IMR-90 (cell line): ENCODE results near the gene PSORS1C2. TPM values are rescaled to one million over a fixed set of nuclear protein-coding genes. Genes with fewer than 3 reads are reported as not detected.

Experiments used
- ATAC-seq: fragments of 200-7000 bp; cut with Tn5 transposase; 2 replicates; pipeline ENCODE4 v1.9.1; 2020; ENCODE audit warnings: low read depth, mild to moderate bottlenecking, moderate library complexity
- BruUV-seq: library from RNA; stranded (reverse); fragments of 400-500 nt; replicated peaks from 2 replicates; lab custom pipeline; 2021; lab: Mats Ljungman, UMichigan
- CTCF ChIA-PET: fragments of 300-600 bp; formaldehyde crosslinking; extraction: SDS; loops from one replicate; lab custom pipeline; 2021; ENCODE audit warnings: antibody characterized with exemption; lab: Yijun Ruan, JAX
- POLR2A ChIA-PET: fragments of 300-600 bp; sonication (Branson Sonifier 250); formaldehyde crosslinking; loops from one replicate; lab custom pipeline; 2022; ENCODE audit warnings: antibody characterized with exemption; ENCODE audit not compliant: unreplicated experiment; lab: Charles Lee
- DNase-seq: peaks from one replicate; pipeline ENCODE4 v3.0.0; 2013
- H2AFZ ChIP-seq: replicated peaks from 2 replicates; pipeline ENCODE3; 2013; ENCODE audit warnings: low read length, mild to moderate bottlenecking; ENCODE audit not compliant: poor library complexity
- H2AK5ac ChIP-seq: 2 replicates; pipeline ENCODE4 v1.6.1; 2013; ENCODE audit warnings: low read depth, low read length, inconsistent platforms
- H2AK9ac ChIP-seq: replicated peaks from 2 replicates; pipeline ENCODE3; 2013; ENCODE audit warnings: mild to moderate bottlenecking, low read depth, low read length, moderate library complexity; ENCODE audit not compliant: poor library complexity
- H2BK120ac ChIP-seq: 2 replicates; pipeline ENCODE4 v1.6.1; 2013; ENCODE audit warnings: low read depth, low read length, inconsistent platforms
- H2BK15ac ChIP-seq: 3 replicates; pipeline ENCODE4 v1.6.1; 2013; ENCODE audit warnings: low read depth, low read length, inconsistent platforms
- H2BK20ac ChIP-seq: 2 replicates; pipeline ENCODE4 v1.6.1; 2013; ENCODE audit warnings: low read depth, mild to moderate bottlenecking, inconsistent platforms, low read length, moderate library complexity
- H2BK5ac ChIP-seq: 2 replicates; pipeline ENCODE4 v1.6.1; 2013; ENCODE audit warnings: mild to moderate bottlenecking, low read depth, low read length, inconsistent platforms; ENCODE audit not compliant: poor library complexity, severe bottlenecking
- H3K14ac ChIP-seq: replicated peaks from 2 replicates; pipeline ENCODE4 v1.6.1; 2013; ENCODE audit warnings: low read depth, low read length, inconsistent platforms
- H3K18ac ChIP-seq: 2 replicates; pipeline ENCODE4 v1.6.1; 2013; ENCODE audit warnings: low read depth, low read length, control low read depth
- H3K23ac ChIP-seq: 2 replicates; pipeline ENCODE4 v1.6.1; 2013; ENCODE audit warnings: low read depth, low read length, inconsistent platforms
- H3K27ac ChIP-seq: 2 replicates; pipeline ENCODE4 v1.5.1; 2013; ENCODE audit warnings: mild to moderate bottlenecking, control low read depth, low read length; ENCODE audit not compliant: insufficient read depth
- H3K27me3 ChIP-seq: 2 replicates; pipeline ENCODE4 v1.6.1; 2013; ENCODE audit warnings: low read length; ENCODE audit not compliant: control insufficient read depth, insufficient read depth
- H3K36me3 ChIP-seq: 2 replicates; pipeline ENCODE4 v1.6.1; 2013; ENCODE audit warnings: low read length, mixed read lengths; ENCODE audit not compliant: control insufficient read depth, insufficient read depth
- H3K4ac ChIP-seq: 2 replicates; pipeline ENCODE4 v1.6.1; 2013; ENCODE audit warnings: low read depth, low read length, inconsistent platforms
- H3K4me1 ChIP-seq: 2 replicates; pipeline ENCODE4 v1.6.1; 2013; ENCODE audit warnings: low read length, mixed read lengths; ENCODE audit not compliant: control insufficient read depth, insufficient read depth
- H3K4me2 ChIP-seq: 2 replicates; pipeline ENCODE4 v1.6.1; 2013; ENCODE audit warnings: low read depth, mild to moderate bottlenecking, control low read depth, low read length, moderate library complexity
- H3K4me3 ChIP-seq: 2 replicates; pipeline ENCODE4 v1.5.1; 2013; ENCODE audit warnings: low read depth, mild to moderate bottlenecking, control low read depth, low read length, moderate library complexity; ENCODE audit not compliant: insufficient read depth
- H3K56ac ChIP-seq: 2 replicates; pipeline ENCODE4 v1.6.1; 2013; ENCODE audit warnings: low read length, inconsistent platforms; ENCODE audit not compliant: insufficient read depth; ENCODE audit errors: extremely low read depth
- H3K79me1 ChIP-seq, 2 experiments: 2 replicates each; pipeline ENCODE4 v1.6.1; 2013; ENCODE audit warnings: low read length in 2 of 2, inconsistent platforms in 1 of 2, low read depth in 1 of 2
- H3K9ac ChIP-seq: 2 replicates; pipeline ENCODE4 v1.6.1; 2013; ENCODE audit warnings: low read depth, low read length, control low read depth
- H3K9me1 ChIP-seq: 2 replicates; pipeline ENCODE4 v1.6.1; 2013; ENCODE audit warnings: low read length, inconsistent platforms; ENCODE audit not compliant: insufficient read depth
- H3K9me3 ChIP-seq: 2 replicates; pipeline ENCODE4 v1.6.1; 2013; ENCODE audit warnings: low read length; ENCODE audit not compliant: control insufficient read depth, insufficient read depth
- H4K20me1 ChIP-seq: 2 replicates; pipeline ENCODE4 v1.6.1; 2013; ENCODE audit warnings: low read length, inconsistent platforms; ENCODE audit not compliant: insufficient read depth
- H4K5ac ChIP-seq: 2 replicates; pipeline ENCODE4 v1.6.1; 2013; ENCODE audit warnings: mild to moderate bottlenecking, low read depth, low read length, control low read depth
- H4K8ac ChIP-seq, 2 experiments: 2 replicates each; pipeline ENCODE4 v1.6.1; 2013; ENCODE audit warnings: low read depth in 2 of 2, low read length in 2 of 2, control low read depth in 1 of 2, inconsistent platforms in 1 of 2
- H4K91ac ChIP-seq: 2 replicates; pipeline ENCODE4 v1.6.1; 2013; ENCODE audit warnings: low read depth, low read length, inconsistent platforms; ENCODE audit not compliant: insufficient read depth
- BHLHE40 ChIP-seq: fragments of 150-350 bp; IDR thresholded peaks from 2 replicates; pipeline ENCODE4 v1.6.1; 2016; ENCODE audit warnings: mild to moderate bottlenecking, low read depth, low read length
- CEBPB ChIP-seq: IDR thresholded peaks from 2 replicates; pipeline ENCODE4 v1.6.1; 2012; ENCODE audit warnings: low read depth, low read length, improper control_type of control experiment
- CHD1 ChIP-seq: IDR thresholded peaks from 2 replicates; pipeline ENCODE4 v1.6.1; 2012; ENCODE audit warnings: low read depth, low read length, improper control_type of control experiment
- MAZ ChIP-seq: IDR thresholded peaks from 2 replicates; pipeline ENCODE4 v1.6.1; 2012; ENCODE audit warnings: low read depth, mild to moderate bottlenecking, low read length, improper control_type of control experiment, moderate library complexity, borderline replicate concordance
- NFE2L2 ChIP-seq: fragments of 150-350 bp; IDR thresholded peaks from 2 replicates; pipeline ENCODE4 v1.6.1; 2016; ENCODE audit warnings: low read depth, mild to moderate bottlenecking, low read length
- RAD21 ChIP-seq: IDR thresholded peaks from 2 replicates; pipeline ENCODE4 v1.6.1; 2012; ENCODE audit warnings: low read length, improper control_type of control experiment
- RCOR1 ChIP-seq: IDR thresholded peaks from 2 replicates; pipeline ENCODE4 v1.6.1; 2012; ENCODE audit warnings: mild to moderate bottlenecking, low read length, improper control_type of control experiment; ENCODE audit not compliant: insufficient replicate concordance
- WGBS, 2 experiments: methylation state at CpG; one replicate each; pipeline versions ENCODE4 v1.1.5 to v1.1.7; 2013; ENCODE audit warnings: missing lambda C conversion rate in 2 of 2; ENCODE audit not compliant: insufficient read length in 1 of 2; ENCODE audit errors: extremely low coverage in 2 of 2; 5-methylcytosine and 5-hydroxymethylcytosine counted together
- dilution Hi-C: fragments of 300-500 bp; cut with HindIII; formaldehyde crosslinking; loops from one replicate; pipeline ENCODE4 v1.14.3; 2018; ENCODE audit warnings: low sequenced_read_pairs; ENCODE audit not compliant: unreplicated experiment
- in situ Hi-C: fragments of 300-500 bp; cut with MboI; formaldehyde crosslinking; loops from 3 replicates; pipeline ENCODE4 v1.14.3; 2019; ENCODE audit warnings: low sequenced_read_pairs, inconsistent platforms, mixed read lengths
- intact Hi-C: fragments of 100-400 bp; cut with micrococcal nuclease; formaldehyde crosslinking; loops from 2 replicates; pipeline ENCODE4 v1.10.0; 2022
- polyA plus RNA-seq, 3 experiments: library from polyadenylated mRNA; depleted of rRNA; stranded (reverse); fragments of >200 nt; gene quantifications; 2 replicates each; pipeline ENCODE4 v1.2.3, GENCODE V29; 2012; ENCODE audit warnings: low replicate concordance in 1 of 3
- total RNA-seq: library from RNA; depleted of rRNA; stranded (reverse); fragments of >200 nt; gene quantifications from 2 replicates; pipeline ENCODE4 v1.2.3, GENCODE V29; 2012
- TF ChIP-seq, protein P1 (sequence below): fragments of 150-350 bp; IDR thresholded peaks from 2 replicates; pipeline ENCODE4 v1.6.1; 2017; ENCODE audit warnings: mild to moderate bottlenecking, antibody characterized with exemption, low read length, low read depth
- TF ChIP-seq, protein P2 (sequence below): conservative IDR thresholded peaks from 2 replicates; pipeline ENCODE4 v1.5.1; 2012; ENCODE audit warnings: mild to moderate bottlenecking, low read depth, low read length, improper control_type of control experiment

The PSORS1C2 gene
- total and polyA plus RNA-seq, 2 of the 4 experiments (the other 2 are of a cell fraction) = not detected

DNA sequence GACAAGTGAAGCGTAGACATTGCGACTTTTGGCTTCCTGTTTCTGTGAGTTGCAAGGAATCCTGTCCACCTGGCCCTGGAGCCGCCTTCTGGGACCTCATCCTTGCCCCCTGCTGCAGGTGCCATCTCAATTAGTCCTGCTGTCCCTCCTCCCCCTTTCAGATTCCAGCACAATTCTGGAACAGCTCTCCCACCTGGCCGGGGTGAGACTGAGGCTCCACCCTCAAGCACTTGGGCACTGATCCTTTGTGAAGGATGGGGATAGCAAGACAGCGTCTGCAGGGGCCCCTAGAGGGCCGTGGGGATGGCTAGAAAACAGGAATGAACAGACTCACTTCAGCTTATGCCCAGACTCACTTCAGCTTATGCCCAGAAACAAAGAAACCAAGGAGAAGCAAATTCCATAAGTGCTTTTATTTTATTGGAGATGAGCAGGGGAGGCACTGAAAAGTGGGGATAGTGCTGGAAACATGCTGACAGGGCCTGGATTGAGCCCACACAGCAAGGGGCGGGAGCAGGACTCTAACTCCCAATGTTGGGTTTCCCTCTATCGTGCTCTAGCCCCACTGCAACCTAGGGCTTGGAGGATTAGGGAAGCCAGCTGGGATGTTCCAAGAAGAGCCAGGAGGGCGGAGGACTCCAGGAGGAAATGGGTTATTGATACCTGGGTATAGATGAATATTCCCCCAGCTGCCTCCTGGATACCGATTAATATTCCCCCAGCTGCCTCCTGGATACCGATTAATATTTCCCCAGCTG, 27.9 kb downstream of the PSORS1C2 start:
- POLR2A ChIA-PET = no interaction called here

More for the DNA sequence above, 27.9 kb downstream of the PSORS1C2 start:
- BruUV-seq = no TSS peak
- no peak overlapping the region for H3K4me2 ChIP-seq
- H2AFZ ChIP-seq = no peak overlapping the region
- H3K9me1 ChIP-seq = peaks cover 15% of the 10 kb centered on the region
- dilution Hi-C loops = no loop called here
- no peak overlapping the region for H2BK5ac ChIP-seq
- no peak overlapping the region for H3K9ac ChIP-seq
- no peak overlapping the region for H2BK15ac ChIP-seq
- H3K79me1 ChIP-seq = peaks cover 0 to 9% of the 10 kb centered on the region in 2 experiments; a peak in 2 of 4 replicates
- no peak overlapping the region for H4K91ac ChIP-seq
- in situ Hi-C loops = no loop called here
- H4K5ac ChIP-seq = no peak overlapping the region
- H3K23ac ChIP-seq = no peak overlapping the region
- CTCF ChIA-PET = no interaction called here
- WGBS, 2 experiments = 70% methylated on average over 3 of the region's 11 CpGs; no CpG with 5 or more reads in 1 of the 2 experiments
- DNase-seq (no peak), ATAC-seq (no peak)
- H4K20me1 ChIP-seq = no peaks in the 10 kb centered on the region
- H3K27me3 ChIP-seq = peaks cover 36% of the 10 kb centered on the region
- H3K14ac ChIP-seq = no peak overlapping the region
- H2BK20ac ChIP-seq = no peak overlapping the region
- no peak for TF ChIP-seq CHD1
- TF ChIP-seq BHLHE40 = no peak
- no peak for TF ChIP-seq CEBPB
- no peak for TF ChIP-seq NFE2L2
- no peak for TF ChIP-seq RCOR1
- no peak for TF ChIP-seq RAD21
- no peak for TF ChIP-seq MAZ
- TF ChIP-seq, protein P1, sequence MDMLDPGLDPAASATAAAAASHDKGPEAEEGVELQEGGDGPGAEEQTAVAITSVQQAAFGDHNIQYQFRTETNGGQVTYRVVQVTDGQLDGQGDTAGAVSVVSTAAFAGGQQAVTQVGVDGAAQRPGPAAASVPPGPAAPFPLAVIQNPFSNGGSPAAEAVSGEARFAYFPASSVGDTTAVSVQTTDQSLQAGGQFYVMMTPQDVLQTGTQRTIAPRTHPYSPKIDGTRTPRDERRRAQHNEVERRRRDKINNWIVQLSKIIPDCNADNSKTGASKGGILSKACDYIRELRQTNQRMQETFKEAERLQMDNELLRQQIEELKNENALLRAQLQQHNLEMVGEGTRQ = no peak
- TF ChIP-seq, protein P2, sequence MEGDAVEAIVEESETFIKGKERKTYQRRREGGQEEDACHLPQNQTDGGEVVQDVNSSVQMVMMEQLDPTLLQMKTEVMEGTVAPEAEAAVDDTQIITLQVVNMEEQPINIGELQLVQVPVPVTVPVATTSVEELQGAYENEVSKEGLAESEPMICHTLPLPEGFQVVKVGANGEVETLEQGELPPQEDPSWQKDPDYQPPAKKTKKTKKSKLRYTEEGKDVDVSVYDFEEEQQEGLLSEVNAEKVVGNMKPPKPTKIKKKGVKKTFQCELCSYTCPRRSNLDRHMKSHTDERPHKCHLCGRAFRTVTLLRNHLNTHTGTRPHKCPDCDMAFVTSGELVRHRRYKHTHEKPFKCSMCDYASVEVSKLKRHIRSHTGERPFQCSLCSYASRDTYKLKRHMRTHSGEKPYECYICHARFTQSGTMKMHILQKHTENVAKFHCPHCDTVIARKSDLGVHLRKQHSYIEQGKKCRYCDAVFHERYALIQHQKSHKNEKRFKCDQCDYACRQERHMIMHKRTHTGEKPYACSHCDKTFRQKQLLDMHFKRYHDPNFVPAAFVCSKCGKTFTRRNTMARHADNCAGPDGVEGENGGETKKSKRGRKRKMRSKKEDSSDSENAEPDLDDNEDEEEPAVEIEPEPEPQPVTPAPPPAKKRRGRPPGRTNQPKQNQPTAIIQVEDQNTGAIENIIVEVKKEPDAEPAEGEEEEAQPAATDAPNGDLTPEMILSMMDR = no peak
- H2AK5ac ChIP-seq = no peak overlapping the region
- H2AK9ac ChIP-seq = no peak overlapping the region
- H3K36me3 ChIP-seq = no peaks in the 10 kb centered on the region
- H4K8ac ChIP-seq = no peak overlapping the region
- H2BK120ac ChIP-seq = no peak overlapping the region
- H3K4ac ChIP-seq = no peak overlapping the region
- H3K56ac ChIP-seq = no peak overlapping the region
- H3K4me1 ChIP-seq = peaks cover 11% of the 10 kb centered on the region
- H3K18ac ChIP-seq = no peak overlapping the region
- H3K9me3 ChIP-seq = no peaks in the 10 kb centered on the region
- H3K27ac ChIP-seq = no peak overlapping the region
- no peak overlapping the region for H3K4me3 ChIP-seq
- intact Hi-C loops = no loop called here
